ENCODE results near the gene EIPR1. TPM values are rescaled to one million over a fixed set of nuclear protein-coding genes. Genes with fewer than 3 reads are reported as not detected.

EIPR1 gene
- total RNA-seq, 1 experiment from 2014 or later = 22.8 TPM

GRCh38 chr2:3170792-3171455 is 206.7 kb downstream of the EIPR1 start:
- DNase-seq (ENCODE audit: low spot score) (no peak), ATAC-seq (no peak)
- CTCF ChIA-PET = no interaction called here
- H3K4me1 Mint-ChIP-seq = peaks cover 14% of the 10 kb centered on the region
- POLR2A ChIA-PET = interaction anchor here (0.6 kb wide), 1 partner anchor 337 kb away, joined by 6 read pairs; no protein-coding TSS in a partner anchor
- no peaks in the 10 kb centered on the region for H3K9me3 Mint-ChIP-seq
- no peak for TF ChIP-seq MAX (CRISPR knock-in tag; IDR thresholded peaks at IDR 0.05)
- no peak for TF ChIP-seq ZBTB43 (CRISPR knock-in tag; IDR thresholded peaks at IDR 0.05)
- no peak for TF ChIP-seq ZMAT4 (CRISPR knock-in tag; IDR thresholded peaks at IDR 0.05)
- TF ChIP-seq FOXP1 (CRISPR knock-in tag; IDR thresholded peaks at IDR 0.05; ENCODE audit: borderline replicate concordance) = no peak
- TF ChIP-seq PRDM15 (CRISPR knock-in tag; IDR thresholded peaks at IDR 0.05) = no peak
- no peak for TF ChIP-seq NFATC4 (CRISPR knock-in tag; IDR thresholded peaks at IDR 0.05)
- H3K4me3 Mint-ChIP-seq = no peak overlapping the region
- peaks cover 8% of the 10 kb centered on the region; the same call in 1 of the 2 replicates for H3K36me3 Mint-ChIP-seq
- no peaks in the 10 kb centered on the region for H3K27me3 Mint-ChIP-seq (ENCODE audit: low read depth)
- peak overlapping the region; percentile 52; the same call in 1 of the 2 replicates for H3K27ac Mint-ChIP-seq

- peak; percentile 26; the same call in 1 of the 2 replicates for ATAC-seq
- POLR2A ChIA-PET = no interaction called here
Measured at GRCh38 chr2:3169106-3169870, 208.3 kb downstream of the EIPR1 start.

More at GRCh38 chr2:3169106-3169870, 208.3 kb downstream of the EIPR1 start:
- no peaks in the 10 kb centered on the region for H3K27me3 Mint-ChIP-seq (ENCODE audit: low read depth)
- no peak for DNase-seq (ENCODE audit: low spot score)
- no peak overlapping the region for H3K27ac Mint-ChIP-seq
- H3K36me3 Mint-ChIP-seq = peaks cover 17% of the 10 kb centered on the region
- H3K4me3 Mint-ChIP-seq = no peak overlapping the region
- TF ChIP-seq ZNF263 (CRISPR knock-in tag; IDR thresholded peaks at IDR 0.05; ENCODE audit: low read depth) (no peak), RORB (CRISPR knock-in tag; IDR thresholded peaks at IDR 0.05) (no peak), SMAD3 (CRISPR knock-in tag; IDR thresholded peaks at IDR 0.05; ENCODE audit: borderline replicate concordance) (no peak), IRF2 (CRISPR knock-in tag; IDR thresholded peaks at IDR 0.05; ENCODE audit: borderline replicate concordance, low read depth) (no peak), JAZF1 (CRISPR knock-in tag; IDR thresholded peaks at IDR 0.05) (no peak), NR3C1 (CRISPR knock-in tag; conservative IDR thresholded peaks at IDR 0.05; ENCODE audit: low read depth) (no peak), ZNF138 (CRISPR knock-in tag; conservative IDR thresholded peaks at IDR 0.05) (no peak), TEAD1 (CRISPR knock-in tag; IDR thresholded peaks at IDR 0.05) (no peak), ERG (CRISPR knock-in tag; IDR thresholded peaks at IDR 0.05) (no peak)
- peaks cover 14% of the 10 kb centered on the region for H3K4me1 Mint-ChIP-seq
- CTCF ChIA-PET = interaction anchor here (0.7 kb wide), 2 partner anchors 9 to 134 kb away, joined by 3 read pairs; no protein-coding TSS in a partner anchor
- H3K9me3 Mint-ChIP-seq = peaks cover 12% of the 10 kb centered on the region
